Measurements from ENCODE around the gene RTTN.

DNA sequence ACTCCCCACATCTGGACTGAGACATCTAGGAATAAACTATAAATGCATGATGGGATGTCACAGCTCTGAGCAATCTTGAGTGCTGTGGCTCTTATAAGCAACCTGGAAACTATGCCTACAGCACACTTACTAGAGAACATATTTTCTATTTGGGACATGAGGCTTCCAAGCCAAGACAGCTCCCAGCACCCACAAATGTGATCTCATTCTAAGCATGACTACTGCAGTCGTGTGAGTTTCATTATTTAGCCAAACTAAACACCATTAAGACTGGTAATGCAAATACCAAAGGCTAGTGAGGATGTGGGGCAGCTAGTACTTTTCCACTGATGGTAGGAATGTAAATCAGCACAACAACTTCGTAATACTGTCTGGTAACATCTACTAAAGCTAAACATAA, 72.5 kb downstream of the RTTN start:
- no peak for TF ChIP-seq POLR2A (IDR thresholded peaks at IDR 0.05; ENCODE audit: low read depth, low read length)
- TF ChIP-seq, protein P1, sequence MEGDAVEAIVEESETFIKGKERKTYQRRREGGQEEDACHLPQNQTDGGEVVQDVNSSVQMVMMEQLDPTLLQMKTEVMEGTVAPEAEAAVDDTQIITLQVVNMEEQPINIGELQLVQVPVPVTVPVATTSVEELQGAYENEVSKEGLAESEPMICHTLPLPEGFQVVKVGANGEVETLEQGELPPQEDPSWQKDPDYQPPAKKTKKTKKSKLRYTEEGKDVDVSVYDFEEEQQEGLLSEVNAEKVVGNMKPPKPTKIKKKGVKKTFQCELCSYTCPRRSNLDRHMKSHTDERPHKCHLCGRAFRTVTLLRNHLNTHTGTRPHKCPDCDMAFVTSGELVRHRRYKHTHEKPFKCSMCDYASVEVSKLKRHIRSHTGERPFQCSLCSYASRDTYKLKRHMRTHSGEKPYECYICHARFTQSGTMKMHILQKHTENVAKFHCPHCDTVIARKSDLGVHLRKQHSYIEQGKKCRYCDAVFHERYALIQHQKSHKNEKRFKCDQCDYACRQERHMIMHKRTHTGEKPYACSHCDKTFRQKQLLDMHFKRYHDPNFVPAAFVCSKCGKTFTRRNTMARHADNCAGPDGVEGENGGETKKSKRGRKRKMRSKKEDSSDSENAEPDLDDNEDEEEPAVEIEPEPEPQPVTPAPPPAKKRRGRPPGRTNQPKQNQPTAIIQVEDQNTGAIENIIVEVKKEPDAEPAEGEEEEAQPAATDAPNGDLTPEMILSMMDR (IDR thresholded peaks at IDR 0.05; ENCODE audit: extremely low read depth in 1 of 2, insufficient read depth in 1 of 2, low read depth in 1 of 2, low read length in 2 of 2) = no peak
- TF ChIP-seq EZH2 (IDR thresholded peaks at IDR 0.05; ENCODE audit: borderline replicate concordance, low read depth, low read length, severe bottlenecking) = no peak
- TF ChIP-seq, protein P2, sequence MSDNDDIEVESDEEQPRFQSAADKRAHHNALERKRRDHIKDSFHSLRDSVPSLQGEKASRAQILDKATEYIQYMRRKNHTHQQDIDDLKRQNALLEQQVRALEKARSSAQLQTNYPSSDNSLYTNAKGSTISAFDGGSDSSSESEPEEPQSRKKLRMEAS (IDR thresholded peaks at IDR 0.05; ENCODE audit: insufficient read depth, insufficient read length) = no peak
- no peak for TF ChIP-seq POLR2AphosphoS5 (IDR thresholded peaks at IDR 0.05; ENCODE audit: insufficient read depth, low read depth, low read length)
- no peak for TF ChIP-seq JUN (IDR thresholded peaks at IDR 0.05; ENCODE audit: borderline replicate concordance, insufficient read depth, insufficient read length, low read depth)
- no peak for TF ChIP-seq MYC (IDR thresholded peaks at IDR 0.05; ENCODE audit: low read depth, low read length)
- TF ChIP-seq FOS (IDR thresholded peaks at IDR 0.05; ENCODE audit: borderline replicate concordance, insufficient read depth, low read length) = no peak
- no peak for TF ChIP-seq GATA2 (IDR thresholded peaks at IDR 0.05; ENCODE audit: insufficient read depth, insufficient read length, low read depth, low read length)
